Measurements from ENCODE around the gene FSHR.

The FSHR gene

GRCh38 chr2:49032126-49032525 lies 122.2 kb downstream of the FSHR start:
- DNase-seq (ENCODE audit: low spot score): no peak

GRCh38 chr2:49029406-49029805 lies 124.9 kb downstream of the FSHR start:
- no peak for DNase-seq (ENCODE audit: low spot score)

- DNase-seq (ENCODE audit: low spot score): no peak
Measured at GRCh38 chr2:49028101-49028500, 126.2 kb downstream of the FSHR start.

DNA sequence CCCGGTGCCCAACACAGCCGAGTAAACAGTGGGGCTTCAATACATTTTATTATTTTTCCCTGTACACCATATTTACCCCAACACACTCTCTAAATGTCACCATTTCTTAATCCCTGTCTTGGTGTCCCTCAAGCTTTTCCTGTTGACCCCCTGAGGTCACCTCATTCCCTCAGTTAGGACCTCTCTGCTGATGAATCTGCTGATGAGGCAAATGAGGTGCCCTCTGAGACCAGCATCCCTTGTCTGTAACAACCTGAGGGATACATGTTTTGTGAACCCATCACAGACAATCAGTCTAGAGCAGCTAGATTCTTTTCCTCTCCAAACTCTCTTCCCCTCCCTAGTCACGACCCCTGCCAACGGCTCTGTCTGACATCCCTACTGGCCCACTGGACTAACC lies 127.6 kb downstream of the FSHR start:
- DNase-seq (ENCODE audit: low spot score): no peak

GRCh38 chr2:49021271-49021670 lies 133.0 kb downstream of the FSHR start:
- DNase-seq (ENCODE audit: low spot score): no peak

DNA sequence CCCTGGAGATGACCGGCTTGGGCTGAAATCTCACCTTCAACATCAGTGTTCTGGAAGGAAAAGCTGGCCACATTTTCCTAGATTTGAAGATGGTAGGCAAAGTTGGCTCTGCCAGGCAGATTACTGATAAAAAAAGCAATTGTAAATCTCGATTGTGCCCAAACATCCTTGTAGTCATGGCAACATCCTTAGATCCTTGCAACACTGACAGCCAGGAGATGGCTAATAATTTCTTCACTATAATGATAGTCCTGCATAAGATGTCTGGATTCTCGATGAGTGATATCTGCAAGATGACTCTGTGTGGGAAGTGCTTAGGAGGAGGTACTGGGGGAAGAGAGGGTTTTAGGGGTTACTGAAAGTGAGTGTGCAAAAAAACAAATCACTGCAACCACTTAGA lies 149.1 kb downstream of the FSHR start:
- DNase-seq (ENCODE audit: low spot score): no peak

- DNase-seq (ENCODE audit: low spot score): peak; percentile 62
Measured at GRCh38 chr2:49004036-49004626, 150.2 kb downstream of the FSHR start.

DNA sequence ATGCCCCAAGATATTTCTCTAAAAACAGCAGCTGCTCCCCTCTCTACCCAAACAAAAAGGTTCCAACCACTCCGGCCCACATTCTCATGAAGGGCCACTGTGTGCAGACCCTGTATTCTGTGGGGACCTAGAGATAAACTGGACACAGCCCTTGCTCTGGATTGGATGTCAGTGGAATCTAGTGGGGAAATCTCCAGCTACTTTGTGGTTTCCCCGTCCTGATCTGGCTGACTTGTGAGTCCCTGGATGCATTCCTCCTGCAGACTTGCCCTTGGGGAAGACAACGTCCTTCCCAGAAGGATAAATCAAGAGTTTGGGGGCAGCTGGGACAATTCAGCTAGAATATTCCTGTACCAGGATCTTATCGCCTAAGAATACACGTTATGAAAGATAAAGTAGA lies 151.1 kb downstream of the FSHR start:
- no peak for DNase-seq (ENCODE audit: low spot score)

- no peak for DNase-seq (ENCODE audit: low spot score)
Measured at GRCh38 chr2:49002750-49003149, 151.6 kb downstream of the FSHR start.

DNA sequence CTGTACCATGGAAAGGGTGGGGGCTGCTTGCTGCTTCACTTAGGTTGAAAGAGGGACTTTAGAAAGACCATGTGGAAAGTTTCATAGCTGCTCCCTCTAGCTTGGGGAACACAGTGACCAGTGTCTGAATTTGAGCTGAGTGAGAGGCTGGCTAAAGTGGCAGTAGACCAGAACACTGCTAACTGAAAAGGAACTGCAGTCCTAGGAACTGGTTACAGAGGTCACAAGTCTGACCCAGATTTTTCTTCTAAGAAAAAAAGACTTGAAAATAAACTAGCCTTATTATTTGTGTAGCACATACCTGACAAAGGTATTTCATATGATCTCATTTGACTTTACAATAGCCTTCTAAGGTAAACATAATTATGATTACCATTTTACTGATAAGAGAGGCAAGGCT lies 153.6 kb downstream of the FSHR start:
- DNase-seq (ENCODE audit: low spot score): no peak

GRCh38 chr2:48998449-48998848 lies 155.9 kb downstream of the FSHR start:
- DNase-seq (ENCODE audit: low spot score): no peak

DNA sequence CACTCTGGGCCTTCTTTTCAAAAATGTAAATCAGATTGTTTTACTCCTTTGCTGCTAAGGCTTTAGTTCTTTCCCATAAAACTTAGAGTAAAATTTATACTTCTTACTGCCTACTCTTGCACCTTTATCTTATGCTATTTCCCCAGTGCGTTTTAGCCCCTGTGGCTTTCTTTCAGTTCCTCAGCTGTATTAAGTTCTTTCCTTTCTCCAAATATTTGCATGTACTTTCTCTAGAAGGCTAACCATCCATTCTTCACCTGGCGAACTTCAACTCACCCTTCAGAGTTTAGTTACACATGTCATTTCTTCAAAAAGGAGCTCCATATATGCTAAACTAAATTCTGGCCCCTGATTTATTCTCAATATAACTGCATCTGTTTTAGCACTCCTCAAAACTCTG lies 160.7 kb downstream of the FSHR start:
- DNase-seq (ENCODE audit: low spot score): no peak

DNA sequence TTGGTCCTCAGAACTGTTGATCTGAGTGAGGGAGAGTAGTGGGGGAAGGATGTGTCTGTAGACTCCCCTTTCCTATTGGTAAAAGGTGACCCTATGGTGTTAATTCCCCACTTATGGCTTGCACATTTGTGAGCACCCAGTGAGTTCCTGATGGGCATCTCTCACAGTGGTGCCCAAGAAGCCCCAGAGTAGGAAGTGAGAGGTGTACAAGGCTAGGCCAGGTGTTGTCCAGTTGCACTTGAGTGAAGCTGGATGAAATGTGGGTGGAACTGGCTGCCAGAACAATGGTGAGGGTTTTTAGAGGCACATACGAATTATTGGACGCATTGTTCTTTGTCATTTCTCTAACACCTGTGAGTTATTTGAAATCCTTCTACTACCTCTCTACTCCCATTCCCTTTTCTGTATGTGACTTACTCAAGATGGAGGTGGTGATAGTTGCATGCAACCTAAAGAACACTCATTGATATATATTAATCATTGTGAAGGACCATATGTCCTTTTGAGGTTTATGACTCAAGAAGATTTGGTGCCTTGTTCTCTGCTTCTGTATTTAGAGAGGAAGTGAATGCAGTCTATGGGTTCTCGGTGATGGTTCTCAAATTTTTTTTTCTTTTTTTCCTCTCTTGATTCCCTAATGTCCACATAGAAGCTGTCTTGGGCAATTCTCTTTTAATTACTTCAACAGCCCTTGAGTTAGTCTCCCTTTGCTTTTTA lies 162.7 kb downstream of the FSHR start:
- no peak for DNase-seq (ENCODE audit: low spot score)

- no peak for DNase-seq (ENCODE audit: low spot score)
Measured at GRCh38 chr2:48984922-48985321, 169.4 kb downstream of the FSHR start.

DNA sequence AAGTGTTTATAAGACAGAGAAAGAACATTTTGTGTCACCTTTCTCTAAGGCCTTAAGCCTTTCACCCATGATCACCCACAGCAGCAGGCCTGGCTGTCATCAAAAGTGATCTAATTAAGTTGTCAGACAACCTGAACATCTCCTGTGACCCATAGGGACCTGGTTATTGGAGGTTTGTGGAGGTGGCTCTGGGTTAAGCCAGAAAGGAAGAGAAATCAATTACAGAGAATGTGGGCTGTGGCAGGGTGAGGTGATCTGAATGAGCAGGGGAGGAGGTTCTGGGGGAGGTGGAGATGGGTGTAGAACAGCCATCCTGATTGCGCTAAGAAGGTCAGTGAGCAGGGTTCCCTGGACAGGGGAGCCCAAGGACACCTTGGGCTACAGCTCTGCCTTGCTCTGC lies 170.8 kb downstream of the FSHR start:
- DNase-seq (ENCODE audit: low spot score): no peak

DNA sequence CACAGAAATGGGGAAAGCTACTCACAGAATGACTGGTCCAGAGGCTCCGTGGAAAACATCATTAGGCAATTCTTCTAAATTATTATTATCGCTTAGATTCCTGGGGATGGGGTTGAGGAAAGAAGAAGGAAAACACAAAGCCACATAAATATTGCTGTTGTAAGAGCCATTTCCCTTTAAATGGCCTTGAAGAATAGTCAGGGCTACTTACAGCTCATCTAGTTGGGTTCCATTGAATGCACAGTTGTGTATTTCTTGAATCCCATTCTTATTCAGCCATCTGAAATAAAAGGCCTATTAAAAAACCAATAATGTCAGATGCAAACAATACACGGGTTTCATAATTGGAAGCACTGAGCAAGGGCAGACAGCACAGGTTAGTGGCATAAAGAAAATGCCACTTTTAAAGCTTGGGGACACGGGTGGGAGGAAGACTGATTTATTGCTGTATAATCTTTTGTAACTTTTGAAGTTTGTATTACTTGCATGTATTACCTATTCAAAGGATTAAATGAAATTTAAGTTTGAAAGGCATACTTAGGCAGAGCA lies 171.4 kb downstream of the FSHR start:
- DNase-seq (ENCODE audit: low spot score): no peak

DNA sequence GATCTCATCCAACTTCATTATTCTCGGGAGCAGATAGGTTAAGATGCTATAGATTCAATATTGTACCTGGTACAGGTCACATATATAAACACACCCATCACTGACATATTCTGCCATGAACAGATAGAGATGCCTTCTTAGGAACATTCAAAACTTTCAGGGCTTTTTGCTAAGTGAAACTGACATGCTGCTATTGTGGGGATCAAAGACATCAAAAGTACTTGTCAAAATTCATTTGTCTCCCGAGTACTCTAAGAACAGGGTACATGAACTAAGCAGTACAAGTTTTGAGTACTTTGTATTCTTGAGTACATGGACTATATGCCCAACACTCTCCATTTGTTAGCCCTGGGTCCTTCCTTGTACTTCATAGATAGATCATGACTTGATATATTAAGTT lies 173.5 kb downstream of the FSHR start:
- no peak for DNase-seq (ENCODE audit: low spot score)

GRCh38 chr2:48979691-48980090 lies 174.6 kb downstream of the FSHR start:
- no peak for DNase-seq (ENCODE audit: low spot score)

DNA sequence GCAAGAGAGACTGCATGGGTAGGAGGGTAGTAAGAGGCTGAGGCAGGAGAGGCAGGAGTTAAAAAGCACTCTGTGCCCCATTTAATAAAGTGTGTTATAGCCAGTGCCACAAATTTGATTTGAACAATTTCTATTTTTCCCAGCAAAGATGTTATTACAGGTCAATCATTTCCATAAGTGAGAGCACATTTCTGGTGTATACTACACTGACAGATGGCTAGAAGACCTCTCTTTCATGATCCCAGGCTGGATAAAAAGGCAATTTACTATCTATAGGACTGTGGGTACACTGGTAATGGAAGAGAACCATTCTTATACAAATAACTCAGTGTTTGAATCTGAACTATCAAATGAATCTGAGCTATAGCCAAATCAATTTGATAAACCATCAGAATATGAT lies 176.2 kb downstream of the FSHR start:
- DNase-seq (ENCODE audit: low spot score): no peak

DNA sequence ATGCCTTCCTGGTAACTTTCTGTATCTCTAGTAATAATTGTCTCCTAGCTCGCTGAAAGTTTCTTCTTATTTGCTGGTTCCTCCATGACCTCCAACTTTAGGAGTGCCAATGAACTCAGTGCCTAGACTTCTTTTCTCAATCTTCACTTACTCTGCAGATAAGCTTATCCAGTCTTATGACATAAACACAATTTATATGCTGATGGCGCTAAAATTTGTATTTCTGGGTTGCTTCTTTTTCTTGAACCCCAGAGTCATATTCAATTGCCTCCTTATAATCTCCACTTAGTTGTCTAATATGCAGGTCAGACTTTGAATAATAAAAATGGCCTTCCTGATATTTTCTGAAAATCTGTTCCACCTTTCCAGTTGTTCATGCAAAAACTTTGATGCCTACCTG lies 182.5 kb downstream of the FSHR start:
- no peak for DNase-seq (ENCODE audit: low spot score)

- DNase-seq (ENCODE audit: low spot score): no peak
Measured at GRCh38 chr2:48968011-48968410, 186.3 kb downstream of the FSHR start.

- no peak for DNase-seq (ENCODE audit: low spot score)
Measured at GRCh38 chr2:48965204-48965603, 189.1 kb downstream of the FSHR start.

GRCh38 chr2:48961009-48961408 lies 193.3 kb downstream of the FSHR start:
- no peak for DNase-seq (ENCODE audit: low spot score)

DNA sequence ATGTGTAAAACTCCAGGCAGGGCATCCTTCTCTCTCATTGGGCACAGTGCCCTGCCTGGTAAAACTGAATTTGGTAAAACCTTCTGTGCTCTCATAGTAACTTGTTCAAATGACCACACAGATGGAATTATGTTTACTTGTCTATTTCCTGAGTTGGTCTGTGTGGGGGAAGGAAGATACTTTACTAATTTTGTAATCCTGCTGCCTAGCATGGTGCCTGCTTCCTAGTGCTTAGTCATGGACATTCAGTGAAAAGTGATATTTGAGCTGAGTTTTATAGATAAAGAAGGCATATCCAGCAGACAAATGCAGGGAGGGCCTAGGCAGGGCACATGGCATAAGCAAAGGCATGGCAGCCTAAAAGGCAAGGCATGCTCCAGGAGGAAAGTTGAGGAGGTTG lies 199.4 kb downstream of the FSHR start:
- DNase-seq (ENCODE audit: low spot score): no peak

Data from globus pallidus (tissue), 1 donor.